Stomach (tissue), 4 donors: ENCODE data around the gene ANKLE1.

Source experiments
- CTCF ChIP-seq, 7 experiments: fragments of 450-650 bp in 4 of 7; fragments of 200-600 bp in 3 of 7; sonication (generic) in 3 of 7; IDR thresholded peaks; one replicate each; pipeline ENCODE4 v1.5.1; 2016 to 2019; ENCODE audit warnings: antibody characterized with exemption in 7 of 7, control low read depth in 2 of 7, mild to moderate bottlenecking in 1 of 7
- EP300 ChIP-seq: sonication (generic); formaldehyde crosslinking; IDR thresholded peaks from one replicate; pipeline ENCODE4 v1.6.1; 2017; ENCODE audit warnings: antibody characterized with exemption
- POLR2AphosphoS5 ChIP-seq, 3 donors: sonication (generic); formaldehyde crosslinking; IDR thresholded peaks; one replicate each; pipeline ENCODE4 v1.6.1; 2016; ENCODE audit warnings: antibody characterized with exemption in 3 of 3

GRCh38 chr19:17307876-17308377 is 26.2 kb downstream of the ANKLE1 start:
- no peak for TF ChIP-seq CTCF (IDR thresholded peaks at IDR 0.05)
- TF ChIP-seq POLR2AphosphoS5 (IDR thresholded peaks at IDR 0.05): no peak
- no peak for TF ChIP-seq EP300
